ENCODE data around the gene MYH9. TPM values are rescaled to one million over a fixed set of nuclear protein-coding genes. Genes with fewer than 3 reads are reported as not detected.

The MYH9 gene
- total RNA-seq, 2 experiments from 2014 or later = 695 to 913 TPM

GRCh38 chr22:36376265-36376664 lies 11.5 kb downstream of the MYH9 start:
- Mint-ChIP-seq H3K4me3 (peak overlapping the region; percentile 70), H3K36me3 (peaks cover 67% of the 10 kb centered on the region), H3K27me3 (no peaks in the 10 kb centered on the region), H3K27ac (peak overlapping the region; percentile 93), H3K9me3 (ENCODE audit: low read depth) (no peaks in the 10 kb centered on the region), H3K4me1 (peaks cover 94% of the 10 kb centered on the region)
- no peak for DNase-seq
- CTCF ChIA-PET = interaction anchor here (0.7 to 7.7 kb wide), 13 partner anchors 9 to 106 kb away, joined by 3 to 47 read pairs (median 5); no protein-coding TSS in a partner anchor
- ATAC-seq = no peak

GRCh38 chr22:36375071-36375980 lies 12.4 kb downstream of the MYH9 start:
- ATAC-seq = no peak
- Mint-ChIP-seq H3K4me3 (peak overlapping the region; percentile 35), H3K4me1 (peaks cover 96% of the 10 kb centered on the region), H3K27me3 (no peaks in the 10 kb centered on the region), H3K9me3 (ENCODE audit: low read depth) (no peaks in the 10 kb centered on the region), H3K36me3 (peaks cover 67% of the 10 kb centered on the region), H3K27ac (peak overlapping the region; percentile 87)
- no peak for DNase-seq
- CTCF ChIA-PET = interaction anchor here (0.7 to 7.7 kb wide), 10 partner anchors 10 to 107 kb away, joined by 3 to 47 read pairs (median 4); no protein-coding TSS in a partner anchor

GRCh38 chr22:36374603-36375024 lies 13.2 kb downstream of the MYH9 start:
- Mint-ChIP-seq H3K27ac (peak overlapping the region; percentile 87), H3K36me3 (peaks cover 63% of the 10 kb centered on the region), H3K27me3 (no peaks in the 10 kb centered on the region), H3K4me1 (peaks cover 96% of the 10 kb centered on the region), H3K4me3 (peak overlapping the region; percentile 35), H3K9me3 (ENCODE audit: low read depth) (no peaks in the 10 kb centered on the region)
- CTCF ChIA-PET = interaction anchor here (0.7 to 7.7 kb wide), 8 partner anchors 10 to 96 kb away, joined by 3 to 47 read pairs (median 4); no protein-coding TSS in a partner anchor
- peak; percentile 68 for DNase-seq
- ATAC-seq = no peak

GRCh38 chr22:36373258-36373579 lies 14.5 kb downstream of the MYH9 start:
- Mint-ChIP-seq H3K9me3 (ENCODE audit: low read depth) (no peaks in the 10 kb centered on the region), H3K4me1 (peaks cover 95% of the 10 kb centered on the region), H3K27me3 (no peaks in the 10 kb centered on the region), H3K27ac (peak overlapping the region; percentile 84), H3K4me3 (peak overlapping the region; percentile 46), H3K36me3 (peaks cover 62% of the 10 kb centered on the region)
- ATAC-seq (no peak), DNase-seq (no peak)
- CTCF ChIA-PET = interaction anchor here (1.4 to 7.7 kb wide), 3 partner anchors 12 to 97 kb away, joined by 3 to 43 read pairs (median 33); no protein-coding TSS in a partner anchor

- ATAC-seq (no peak), DNase-seq (no peak)
- peak overlapping the region; percentile 84 for H3K27ac Mint-ChIP-seq
- H3K9me3 Mint-ChIP-seq (ENCODE audit: low read depth) = no peaks in the 10 kb centered on the region
- peaks cover 95% of the 10 kb centered on the region for H3K4me1 Mint-ChIP-seq
- CTCF ChIA-PET = interaction anchor here (0.6 to 7.7 kb wide), 8 partner anchors 10 to 132 kb away, joined by 3 to 43 read pairs (median 3); partner anchors contain the start of gene APOL2
- peaks cover 56% of the 10 kb centered on the region for H3K36me3 Mint-ChIP-seq
- H3K4me3 Mint-ChIP-seq = peak overlapping the region; percentile 59
- H3K27me3 Mint-ChIP-seq = no peaks in the 10 kb centered on the region
These were observed 15.8 kb downstream of the MYH9 start for GRCh38 chr22:36371920-36372319.

- H3K4me3 Mint-ChIP-seq = peak overlapping the region; percentile 68
- DNase-seq = no peak
- H3K27ac Mint-ChIP-seq = peak overlapping the region; percentile 84
- no peaks in the 10 kb centered on the region for H3K27me3 Mint-ChIP-seq
- peaks cover 50% of the 10 kb centered on the region for H3K36me3 Mint-ChIP-seq
- H3K4me1 Mint-ChIP-seq = peaks cover 96% of the 10 kb centered on the region
- no peaks in the 10 kb centered on the region for H3K9me3 Mint-ChIP-seq (ENCODE audit: low read depth)
- CTCF ChIA-PET = interaction anchor here (0.8 to 7.7 kb wide), 10 partner anchors 9 to 101 kb away, joined by 3 to 43 read pairs (median 5); partner anchors contain the start of gene MYH9
- ATAC-seq = peak; percentile 40
These were observed 17.6 kb downstream of the MYH9 start for GRCh38 chr22:36369922-36370791.

GRCh38 chr22:36369004-36369921 lies 18.5 kb downstream of the MYH9 start:
- Mint-ChIP-seq H3K36me3 (peaks cover 48% of the 10 kb centered on the region), H3K27me3 (no peaks in the 10 kb centered on the region), H3K4me3 (peak overlapping the region; percentile 68), H3K9me3 (ENCODE audit: low read depth) (no peaks in the 10 kb centered on the region), H3K27ac (peak overlapping the region; percentile 84), H3K4me1 (peaks cover 97% of the 10 kb centered on the region)
- CTCF ChIA-PET = interaction anchor here (0.6 to 7.7 kb wide), 10 partner anchors 10 to 102 kb away, joined by 3 to 43 read pairs (median 6); no protein-coding TSS in a partner anchor
- ATAC-seq = no peak
- no peak for DNase-seq

GRCh38 chr22:36368359-36368983 lies 19.3 kb downstream of the MYH9 start:
- DNase-seq (peak; percentile 71), ATAC-seq (no peak)
- Mint-ChIP-seq H3K4me3 (peak overlapping the region; percentile 49), H3K27ac (peak overlapping the region; percentile 85), H3K9me3 (ENCODE audit: low read depth) (no peaks in the 10 kb centered on the region), H3K4me1 (peaks cover 97% of the 10 kb centered on the region), H3K27me3 (no peaks in the 10 kb centered on the region), H3K36me3 (peaks cover 50% of the 10 kb centered on the region)
- CTCF ChIA-PET = interaction anchor here (0.6 to 7.7 kb wide), 8 partner anchors 11 to 68 kb away, joined by 3 to 43 read pairs (median 5); no protein-coding TSS in a partner anchor

GRCh38 chr22:36367479-36367878 lies 20.3 kb downstream of the MYH9 start:
- peak overlapping the region; percentile 49 for H3K4me3 Mint-ChIP-seq
- DNase-seq = no peak
- ATAC-seq = no peak
- CTCF ChIA-PET = interaction anchor here (1.0 to 3.4 kb wide), 8 partner anchors 9 to 38 kb away, joined by 3 to 28 read pairs (median 4); no protein-coding TSS in a partner anchor
- no peaks in the 10 kb centered on the region for H3K9me3 Mint-ChIP-seq (ENCODE audit: low read depth)
- peak overlapping the region; percentile 85 for H3K27ac Mint-ChIP-seq
- no peaks in the 10 kb centered on the region for H3K27me3 Mint-ChIP-seq
- H3K4me1 Mint-ChIP-seq = peaks cover 97% of the 10 kb centered on the region
- peaks cover 48% of the 10 kb centered on the region for H3K36me3 Mint-ChIP-seq

GRCh38 chr22:36367066-36367465 lies 20.7 kb downstream of the MYH9 start:
- no peaks in the 10 kb centered on the region for H3K9me3 Mint-ChIP-seq (ENCODE audit: low read depth)
- peak overlapping the region; percentile 49 for H3K4me3 Mint-ChIP-seq
- ATAC-seq = no peak

GRCh38 chr22:36366291-36366708 lies 21.5 kb downstream of the MYH9 start:
- CTCF ChIA-PET = interaction anchor here (0.9 to 1.8 kb wide), 5 partner anchors 8 to 104 kb away, joined by 3 to 9 read pairs (median 4); no protein-coding TSS in a partner anchor
- DNase-seq (no peak), ATAC-seq (no peak)
- Mint-ChIP-seq H3K4me3 (peak overlapping the region; percentile 32), H3K4me1 (peaks cover 97% of the 10 kb centered on the region), H3K27me3 (no peaks in the 10 kb centered on the region), H3K36me3 (peaks cover 42% of the 10 kb centered on the region), H3K9me3 (ENCODE audit: low read depth) (no peaks in the 10 kb centered on the region), H3K27ac (peak overlapping the region; percentile 85)

More at GRCh38 chr22:36367066-36367465, 20.7 kb downstream of the MYH9 start:
- peak overlapping the region; percentile 85 for H3K27ac Mint-ChIP-seq
- DNase-seq = no peak
- H3K27me3 Mint-ChIP-seq = no peaks in the 10 kb centered on the region
- peaks cover 97% of the 10 kb centered on the region for H3K4me1 Mint-ChIP-seq
- CTCF ChIA-PET = interaction anchor here (0.9 to 1.8 kb wide), 8 partner anchors 9 to 103 kb away, joined by 3 to 7 read pairs (median 4); no protein-coding TSS in a partner anchor
- H3K36me3 Mint-ChIP-seq = peaks cover 44% of the 10 kb centered on the region
